ENCODE measurements around the gene ATP23.

- TF ChIP-seq POLR2AphosphoS5 (IDR thresholded peaks at IDR 0.05; ENCODE audit: low read depth, low read length) (no peak), REST (IDR thresholded peaks at IDR 0.05; ENCODE audit: insufficient read depth in 1 of 2, low read depth in 2 of 2, low read length in 2 of 2) (no peak), SIN3A (IDR thresholded peaks at IDR 0.05; ENCODE audit: borderline replicate concordance, insufficient read depth, low read length) (no peak)
Observed at GRCh38 chr12:57909611-57910010, 31.8 kb upstream of the ATP23 start.
